Fibroblast of skin of left quadriceps (primary cell): ENCODE data around the gene ADAMTS6.

ENCODE experiments used
- DNase-seq, 2 experiments: peaks; one replicate each; pipeline ENCODE4 v3.0.0-alpha.2; 2013; ENCODE audit warnings: low read depth in 2 of 2

ADAMTS6 gene

DNA sequence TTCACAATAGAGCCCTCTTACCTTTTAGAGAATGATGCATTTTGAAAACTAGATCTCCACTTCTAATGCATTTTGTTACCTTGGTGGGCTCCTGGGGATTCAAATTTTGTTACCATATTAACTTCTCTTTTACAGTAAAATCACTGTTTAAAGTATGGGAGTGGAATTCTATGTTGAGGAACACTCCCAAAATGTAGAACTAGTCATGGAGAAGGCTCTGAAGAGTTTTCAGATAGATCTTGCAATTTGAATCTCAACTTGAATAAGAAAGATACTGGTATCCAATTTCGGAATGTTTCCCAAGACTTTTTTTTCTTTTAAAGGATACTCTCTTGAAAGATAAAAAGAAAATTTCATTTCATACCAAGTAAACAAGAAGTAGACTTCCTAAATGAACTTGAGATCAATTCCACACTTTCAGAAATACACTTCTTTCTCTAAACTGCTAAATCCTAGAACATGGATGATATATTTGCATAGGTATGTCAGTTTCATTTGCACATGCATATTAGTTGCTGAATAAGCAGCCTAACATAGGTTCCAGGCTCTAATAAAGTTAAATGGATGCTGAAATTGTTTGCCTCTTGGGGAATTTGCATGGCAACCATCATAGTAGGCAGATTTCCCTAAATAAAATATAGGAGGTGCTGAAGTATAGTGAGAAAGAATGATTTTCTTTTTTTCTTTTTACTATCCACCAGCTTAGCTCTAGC, 205.4 kb downstream of the ADAMTS6 start:
- no peak for DNase-seq

DNA sequence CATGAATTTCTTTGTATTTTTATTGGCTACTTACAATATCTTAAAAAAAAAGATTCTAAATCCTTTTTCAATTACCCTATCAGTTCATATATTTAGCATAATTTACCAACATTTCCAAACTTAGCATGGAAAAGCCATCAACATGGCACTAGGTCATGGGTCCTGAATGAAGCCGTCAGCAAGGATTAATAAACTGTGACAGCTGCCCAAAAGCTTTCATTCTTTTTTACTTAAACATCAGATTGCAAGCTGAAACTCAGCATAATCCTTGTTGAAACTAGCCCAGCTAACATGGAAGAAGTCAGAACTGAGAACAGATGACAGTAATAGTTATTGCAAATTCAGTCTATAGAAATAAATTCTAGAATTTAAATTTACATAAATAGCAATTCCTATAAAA, 209.8 kb downstream of the ADAMTS6 start:
- DNase-seq = no peak

DNA sequence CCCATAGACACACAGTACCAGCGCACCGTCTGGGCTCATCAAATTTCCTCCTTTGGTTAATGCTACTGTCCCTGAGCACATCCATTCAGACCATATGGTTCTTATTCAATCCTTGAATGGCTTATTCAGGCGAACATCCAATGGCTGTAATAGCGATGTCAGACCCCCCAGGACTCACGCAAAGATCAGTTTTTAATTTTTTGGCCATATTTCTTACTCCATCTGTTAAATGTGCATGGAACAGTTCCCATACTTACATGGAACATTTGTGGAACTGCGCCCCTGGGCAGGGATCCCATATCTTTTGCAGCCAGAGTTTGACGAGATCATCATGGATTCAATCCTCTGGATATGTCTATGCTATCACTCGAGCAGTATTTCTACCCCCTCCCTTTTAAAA, 213.2 kb downstream of the ADAMTS6 start:
- DNase-seq = peak; percentile 12 to 15

DNA sequence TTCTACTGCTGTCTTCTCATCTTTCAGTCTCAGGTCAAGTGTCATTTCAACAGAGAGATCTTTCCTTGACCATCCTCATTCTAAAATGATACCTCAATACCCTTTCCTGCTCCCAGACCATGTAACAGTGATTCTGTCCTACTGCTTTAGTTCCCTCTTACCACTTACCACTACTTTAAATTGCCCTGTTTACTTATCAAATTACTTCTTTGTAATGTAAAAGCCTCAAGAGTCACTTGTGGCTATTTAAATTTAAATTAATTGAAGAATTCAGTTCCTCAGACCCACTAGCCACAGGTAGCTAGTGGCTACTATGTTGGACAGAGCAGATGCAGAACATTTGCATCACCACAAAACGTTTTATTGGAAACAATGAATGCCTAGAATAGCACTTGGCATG, 217.3 kb downstream of the ADAMTS6 start:
- DNase-seq = no peak

DNA sequence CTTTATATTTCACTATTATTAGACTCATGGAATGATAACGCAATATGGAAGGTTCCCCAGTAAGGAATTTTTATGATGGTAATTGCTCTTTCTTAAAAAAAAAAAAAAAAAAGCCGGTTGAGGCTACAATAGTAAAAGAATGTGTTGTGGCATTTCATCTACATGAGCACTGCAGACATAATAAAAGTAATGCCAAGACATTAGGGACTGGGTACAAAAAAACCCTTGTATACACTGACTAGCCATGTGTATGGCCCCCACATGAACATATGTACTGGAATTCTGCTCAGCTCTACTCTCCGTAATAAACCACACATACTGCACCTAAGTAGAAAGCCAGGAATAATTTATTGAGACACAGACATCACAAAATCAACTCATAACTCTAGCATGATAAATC, 218.4 kb downstream of the ADAMTS6 start:
- peak; percentile 33 to 36 for DNase-seq

DNA sequence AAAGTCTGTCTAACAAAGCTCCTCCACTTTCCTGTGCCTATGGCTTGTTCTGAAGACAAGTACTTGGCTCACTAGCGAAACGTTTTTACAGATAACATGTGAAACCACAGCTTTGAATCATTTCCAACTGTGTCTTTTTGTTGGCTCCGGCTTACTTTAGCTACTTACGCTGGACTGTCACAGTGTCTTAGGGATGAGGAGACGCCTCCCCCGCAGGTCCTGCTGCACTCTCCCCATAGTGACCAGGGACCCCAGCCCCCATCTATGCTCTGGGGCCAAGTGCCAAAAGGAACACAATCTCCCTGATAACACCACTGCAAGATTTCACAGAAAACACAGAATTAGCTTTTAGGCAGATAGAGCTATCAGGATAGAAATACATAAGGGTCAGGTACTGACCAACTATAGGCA, 219.1 kb downstream of the ADAMTS6 start:
- peak; percentile 78 to 80 for DNase-seq

DNA sequence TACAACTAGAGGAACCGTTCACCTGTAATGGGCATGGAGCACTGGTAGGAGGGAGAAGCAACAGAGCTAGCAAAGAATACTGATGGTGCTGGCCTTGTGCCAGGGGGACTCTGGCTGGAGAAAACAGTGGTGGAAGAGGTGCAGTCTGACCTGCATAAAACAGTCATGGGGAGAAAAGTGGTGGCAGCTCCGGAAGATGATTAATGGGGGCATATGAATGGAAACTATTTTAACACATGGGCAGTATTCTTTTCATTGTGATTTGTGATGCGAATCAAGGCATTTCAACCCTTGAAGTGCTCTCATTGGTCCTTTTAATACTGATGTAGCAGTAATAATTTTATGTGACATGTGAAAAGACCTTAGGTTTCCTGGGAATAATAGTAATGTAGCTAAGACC, 219.6 kb downstream of the ADAMTS6 start:
- peak in 1 of 2 experiments; percentile 1 for DNase-seq

DNA sequence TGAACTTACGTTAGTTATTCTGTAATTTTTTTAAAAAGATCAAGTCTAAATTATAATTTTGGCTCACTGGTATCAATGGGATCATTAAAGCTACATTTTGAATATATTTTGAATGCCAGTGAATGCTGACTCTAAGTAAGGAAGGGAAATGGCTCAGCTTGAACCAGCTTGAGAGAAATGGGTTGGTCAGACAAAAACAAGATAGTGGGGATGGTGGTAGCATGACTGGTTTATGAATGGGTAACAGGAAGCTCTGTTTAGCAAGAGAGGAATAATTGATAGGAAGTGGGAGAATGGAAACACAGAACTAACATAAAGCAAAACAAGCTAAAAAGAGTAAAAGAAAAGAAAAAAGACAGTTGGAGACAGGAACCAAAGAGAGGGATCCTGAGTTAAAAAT, 220.2 kb downstream of the ADAMTS6 start:
- no peak for DNase-seq

DNA sequence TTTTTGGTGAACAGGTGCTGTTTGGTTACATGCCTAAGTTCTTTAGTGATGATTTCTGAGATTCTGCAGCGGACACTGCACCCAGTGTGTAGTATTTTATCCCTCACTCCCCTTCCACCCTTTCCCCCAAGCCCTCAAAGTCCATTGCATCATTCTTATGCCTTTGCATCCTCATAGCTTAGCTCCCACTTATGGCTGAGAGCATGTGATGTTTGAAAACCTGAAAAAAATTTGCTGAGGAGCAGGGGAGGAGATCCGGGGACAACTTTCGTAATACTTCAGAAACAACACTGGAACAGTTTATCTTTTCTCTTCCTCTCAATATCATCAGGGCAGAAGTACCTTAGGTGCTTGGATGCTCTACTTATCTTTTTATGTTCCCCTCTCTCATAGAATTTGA, 226.4 kb downstream of the ADAMTS6 start:
- no peak for DNase-seq

DNA sequence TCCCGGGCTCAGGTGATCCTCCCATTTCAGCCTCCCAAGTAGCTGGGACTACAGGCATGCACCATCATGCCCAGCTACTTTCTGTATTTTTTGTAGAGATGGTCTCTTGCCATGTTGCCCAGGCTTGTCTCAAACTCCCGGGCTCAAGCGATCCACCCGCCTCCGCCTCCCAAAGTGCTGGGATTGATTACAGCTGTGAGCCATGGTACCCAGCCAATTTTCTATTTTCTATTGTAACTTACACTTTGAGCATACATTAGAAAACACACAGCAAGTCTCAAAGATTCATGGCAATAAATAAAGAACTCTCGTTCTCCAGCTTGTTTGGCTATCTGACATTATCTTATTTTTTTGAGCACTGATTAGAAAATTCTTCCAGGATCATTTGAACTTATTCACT, 228.7 kb downstream of the ADAMTS6 start:
- DNase-seq = no peak

DNA sequence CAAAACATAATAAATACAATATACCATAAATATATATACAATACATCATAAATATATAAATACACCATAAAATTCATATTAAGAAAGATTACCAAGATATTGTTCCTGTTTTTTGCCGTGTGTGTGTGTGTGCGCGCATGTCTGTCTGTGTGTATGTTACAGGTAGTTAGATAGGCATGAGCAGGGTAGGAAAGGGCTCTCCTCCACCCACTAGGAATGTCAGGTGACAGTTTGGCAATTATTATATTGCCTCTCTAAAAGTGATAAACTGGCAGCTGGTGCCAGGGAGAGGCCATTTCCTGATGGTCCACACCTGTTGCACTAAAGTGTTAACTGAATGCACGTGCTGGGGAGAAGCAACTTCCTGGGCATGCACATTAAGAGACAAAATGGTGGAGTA, 232.8 kb downstream of the ADAMTS6 start:
- DNase-seq = no peak

DNA sequence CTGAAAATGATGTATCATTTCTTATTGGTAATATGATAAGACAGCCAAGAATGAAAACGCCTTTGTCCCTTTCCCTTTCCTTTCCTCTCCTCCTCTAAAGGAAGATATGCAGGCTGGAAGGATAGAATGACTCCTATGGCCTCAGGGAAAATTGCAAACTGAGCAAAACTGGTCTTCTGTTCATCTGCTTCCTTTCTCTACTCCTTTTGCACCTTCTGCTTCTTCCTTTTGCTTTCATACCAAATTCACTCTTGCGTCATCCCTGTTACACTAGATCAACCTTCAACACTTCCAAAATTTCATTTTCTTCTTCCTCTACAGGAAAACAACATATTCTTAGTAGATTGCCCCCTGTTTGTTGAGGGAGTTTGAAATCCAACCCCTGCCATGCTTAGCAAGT, 234.1 kb downstream of the ADAMTS6 start:
- DNase-seq = no peak

DNA sequence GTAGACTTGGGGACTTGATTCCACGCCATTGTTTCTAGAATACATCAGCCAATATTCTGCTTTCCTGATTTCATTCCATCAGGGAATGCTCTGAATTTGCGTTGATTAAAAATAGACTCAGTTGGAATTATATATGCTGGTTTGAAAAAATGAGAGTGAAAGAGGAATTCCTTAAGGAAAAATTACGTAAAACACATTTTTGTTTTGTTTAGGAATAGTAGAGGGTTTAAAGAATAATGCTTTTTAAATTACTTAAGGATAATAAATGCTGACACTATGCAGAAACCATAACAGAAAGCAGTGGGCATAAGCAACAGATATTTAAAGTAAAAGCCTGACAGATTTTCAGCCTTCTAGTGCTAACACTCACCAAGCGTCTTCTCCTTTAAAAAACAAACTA, 235.0 kb downstream of the ADAMTS6 start:
- no peak for DNase-seq

DNA sequence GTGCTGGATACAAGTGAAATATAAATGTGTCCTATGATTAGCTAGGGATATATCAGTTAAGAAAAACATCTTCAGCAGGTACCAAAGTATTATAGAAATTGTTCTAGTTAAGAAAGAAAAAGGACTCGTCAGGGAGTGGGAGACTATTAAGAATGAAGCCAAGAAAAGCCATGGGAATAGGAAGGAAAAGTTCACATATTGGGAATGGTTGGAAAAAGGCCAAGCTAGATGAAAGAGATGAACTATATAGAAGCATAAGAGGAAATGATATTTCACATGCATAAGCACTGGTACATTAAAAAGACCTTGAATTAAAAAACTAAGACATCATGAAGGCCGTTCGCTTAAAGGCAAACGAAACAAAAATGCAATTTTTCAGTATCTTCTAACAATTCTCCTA, 237.7 kb downstream of the ADAMTS6 start:
- DNase-seq = no peak

DNA sequence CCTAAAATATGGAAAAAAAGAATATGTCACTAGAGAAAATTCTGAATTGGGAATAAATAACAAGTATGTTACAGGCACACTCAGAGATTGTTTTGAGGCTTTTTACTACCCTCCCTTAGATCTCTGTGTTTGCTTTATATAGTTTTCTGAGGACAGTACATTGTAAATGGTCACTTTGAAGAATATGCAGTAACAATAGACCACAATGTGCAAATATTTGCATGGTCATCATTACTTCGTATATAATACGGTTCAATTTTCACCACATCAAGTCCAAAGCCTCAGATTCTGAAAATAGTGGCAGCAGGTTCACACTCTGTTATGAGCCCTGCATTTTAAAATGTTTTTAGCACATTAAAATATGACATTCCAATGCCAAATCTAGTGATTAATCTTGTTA, 238.6 kb downstream of the ADAMTS6 start:
- no peak for DNase-seq

DNA sequence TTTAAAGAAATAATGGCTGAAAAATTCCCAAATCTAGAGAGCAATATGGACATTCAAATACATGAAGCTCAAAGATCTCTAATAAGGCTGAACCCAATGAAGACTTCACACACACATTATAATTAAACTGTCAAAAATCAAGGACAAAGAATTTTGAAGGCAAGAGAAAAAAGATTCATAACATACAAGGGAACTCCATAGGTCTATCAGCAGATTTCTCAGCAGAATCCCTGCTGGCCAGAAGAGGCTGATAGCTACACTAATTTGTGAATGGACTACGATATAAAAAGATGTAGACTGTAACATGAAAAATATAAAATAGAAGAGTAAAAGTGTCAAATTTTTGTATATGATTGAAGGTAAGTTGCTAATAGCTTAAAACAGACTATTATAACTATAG, 251.9 kb downstream of the ADAMTS6 start:
- no peak for DNase-seq

DNA sequence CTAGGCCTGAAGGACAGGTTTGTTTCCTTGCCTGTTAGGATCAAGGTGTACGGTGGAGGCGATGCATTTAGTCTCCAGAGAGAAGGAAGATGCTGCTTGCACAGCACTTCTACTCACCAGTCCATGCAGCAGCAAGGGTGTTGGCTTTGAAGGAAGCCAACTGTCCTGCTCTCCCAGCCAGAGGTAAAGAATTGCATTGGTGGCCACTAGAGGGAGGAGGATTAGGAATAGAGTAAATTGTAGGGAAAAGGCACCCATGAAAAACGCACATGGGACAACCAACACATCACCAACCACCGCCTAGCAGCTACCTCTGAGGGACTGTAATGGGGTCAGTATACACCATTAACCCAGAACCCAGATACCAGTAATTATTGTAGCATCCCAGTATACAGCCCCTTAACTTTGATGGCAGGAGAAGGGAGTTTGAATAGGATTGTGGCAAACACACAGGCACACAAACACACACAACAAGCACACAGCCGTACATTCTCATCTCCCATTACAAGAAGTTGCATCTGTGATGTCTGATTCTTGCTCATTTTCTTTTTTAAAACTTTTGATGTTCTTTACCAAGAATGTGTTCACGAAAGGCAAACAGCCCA, 267.7 kb downstream of the ADAMTS6 start:
- DNase-seq = no peak

DNA sequence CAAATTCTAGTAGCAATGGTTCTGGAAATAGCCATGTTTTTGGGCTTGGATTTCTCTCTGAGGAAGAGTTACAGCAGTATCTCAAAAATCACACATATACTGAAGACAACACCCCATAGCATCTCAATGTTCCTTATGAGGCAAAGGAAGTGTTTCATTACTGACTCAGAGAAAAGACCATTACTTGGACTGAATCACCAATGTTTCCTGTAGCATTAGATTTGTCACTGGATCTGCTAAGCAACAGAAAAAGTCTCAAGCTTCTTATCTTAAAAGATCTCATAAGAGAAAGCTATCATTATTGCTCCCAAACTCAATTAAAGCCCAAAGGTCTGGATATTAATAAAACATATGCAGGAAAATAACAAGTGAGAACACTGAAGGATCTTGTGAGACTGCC, 272.4 kb downstream of the ADAMTS6 start:
- peak; percentile 71 to 76 for DNase-seq

DNA sequence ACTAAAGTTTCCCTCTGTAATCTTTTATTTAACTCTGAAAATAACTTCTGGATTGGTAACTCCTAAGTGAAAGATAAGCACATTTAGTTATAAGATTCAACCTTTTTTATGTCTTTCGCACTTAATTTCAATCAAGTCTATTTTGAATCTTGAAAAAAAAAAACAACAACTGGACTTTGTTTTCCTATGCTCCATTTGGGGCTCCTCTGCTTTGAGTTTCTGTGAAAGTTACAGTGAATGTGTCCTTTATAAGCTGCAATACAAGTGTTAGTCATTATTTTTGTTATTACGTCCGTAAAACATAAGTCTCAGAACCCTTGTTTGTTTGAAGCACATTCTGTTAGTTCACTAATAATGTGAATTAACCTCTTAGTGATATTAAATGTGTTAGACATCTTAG, 276.8 kb downstream of the ADAMTS6 start:
- no peak for DNase-seq

DNA sequence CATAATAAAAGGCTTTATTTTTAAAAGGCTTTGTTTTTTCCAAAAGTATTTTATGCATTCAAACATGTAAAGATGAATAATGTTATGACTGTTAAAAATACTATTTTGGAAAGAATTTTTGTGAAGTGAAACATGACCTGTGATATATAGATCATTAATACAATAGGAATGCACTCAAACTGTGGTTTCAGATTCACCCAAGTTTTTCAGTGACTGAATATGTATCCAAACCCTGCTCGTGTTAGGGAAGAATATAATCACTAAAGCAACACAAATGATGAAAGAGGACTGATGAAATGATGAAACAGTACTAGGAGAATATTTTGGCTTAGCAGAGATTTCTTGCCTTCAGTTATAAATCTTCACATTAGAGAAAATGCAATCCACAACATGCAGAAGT, 278.0 kb downstream of the ADAMTS6 start:
- DNase-seq = peak; percentile 95

DNA sequence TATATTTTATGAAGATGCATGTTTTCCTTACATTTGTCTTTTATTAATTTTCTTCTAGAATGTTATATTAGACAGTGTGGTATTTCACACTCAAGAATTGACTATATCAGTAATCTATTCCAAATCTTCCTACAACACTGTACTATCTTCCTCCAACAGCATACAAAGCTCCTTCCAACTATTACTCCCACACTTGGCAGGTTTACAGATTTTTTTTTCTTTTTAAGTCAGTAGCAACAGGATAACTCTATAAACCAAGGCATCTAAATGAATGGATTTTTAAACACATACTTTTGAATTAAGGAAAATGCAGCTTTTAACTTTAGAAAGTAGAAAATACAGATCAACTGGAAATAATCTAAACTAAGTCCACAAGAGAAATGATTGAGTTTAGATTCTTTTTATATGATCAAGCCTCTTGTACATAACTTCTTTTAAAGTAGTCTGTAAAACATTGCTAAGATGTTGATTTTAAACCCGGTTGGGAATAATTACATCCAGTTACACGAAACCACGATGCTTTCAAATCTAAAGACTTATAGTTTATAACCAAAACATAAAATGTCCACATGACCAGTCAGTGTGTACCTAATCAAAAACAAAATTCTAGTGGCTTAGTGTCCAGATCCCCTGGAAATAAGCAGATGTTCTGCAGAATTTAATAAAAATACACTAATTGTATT, 281.6 kb downstream of the ADAMTS6 start:
- peak; percentile 87 to 88 for DNase-seq

DNA sequence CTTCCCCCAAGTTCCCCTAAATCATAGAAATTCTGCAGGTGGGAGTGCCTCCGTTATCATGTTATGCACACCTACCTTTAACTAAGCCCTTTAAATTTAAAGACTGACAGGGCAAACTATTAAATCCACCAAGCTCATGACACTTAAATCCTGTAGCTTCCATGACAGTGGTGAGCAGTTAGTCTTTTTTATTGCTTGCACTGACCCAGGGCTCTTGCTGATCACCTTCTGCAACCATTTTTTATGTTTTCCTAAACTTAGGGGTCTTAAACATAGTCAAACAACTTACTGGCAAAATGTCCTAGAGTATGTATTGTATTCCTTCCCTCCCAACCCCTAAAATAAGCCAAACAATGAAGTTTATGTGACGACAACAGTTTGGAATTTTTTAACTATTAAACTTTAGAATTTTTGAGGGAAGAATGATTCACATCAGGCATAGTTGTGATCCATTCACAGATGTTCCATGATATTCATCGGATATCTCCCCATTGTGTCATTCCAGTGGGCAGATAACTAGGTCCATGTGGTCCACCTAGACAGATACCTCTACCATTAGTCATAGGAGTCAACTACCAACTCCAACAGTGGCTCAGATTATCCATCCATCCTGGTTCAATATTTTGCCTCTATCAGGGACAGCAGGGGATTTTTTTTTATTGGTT, 283.1 kb downstream of the ADAMTS6 start:
- DNase-seq = peak; percentile 99
